Fibroblast of the conjunctiva (primary cell): Measurements from ENCODE around the gene WNT1.

ENCODE experiments used
- DNase-seq: peaks from one replicate; pipeline ENCODE4 v3.0.0-alpha.2; 2010; ENCODE audit warnings: low read depth

WNT1 gene

DNA sequence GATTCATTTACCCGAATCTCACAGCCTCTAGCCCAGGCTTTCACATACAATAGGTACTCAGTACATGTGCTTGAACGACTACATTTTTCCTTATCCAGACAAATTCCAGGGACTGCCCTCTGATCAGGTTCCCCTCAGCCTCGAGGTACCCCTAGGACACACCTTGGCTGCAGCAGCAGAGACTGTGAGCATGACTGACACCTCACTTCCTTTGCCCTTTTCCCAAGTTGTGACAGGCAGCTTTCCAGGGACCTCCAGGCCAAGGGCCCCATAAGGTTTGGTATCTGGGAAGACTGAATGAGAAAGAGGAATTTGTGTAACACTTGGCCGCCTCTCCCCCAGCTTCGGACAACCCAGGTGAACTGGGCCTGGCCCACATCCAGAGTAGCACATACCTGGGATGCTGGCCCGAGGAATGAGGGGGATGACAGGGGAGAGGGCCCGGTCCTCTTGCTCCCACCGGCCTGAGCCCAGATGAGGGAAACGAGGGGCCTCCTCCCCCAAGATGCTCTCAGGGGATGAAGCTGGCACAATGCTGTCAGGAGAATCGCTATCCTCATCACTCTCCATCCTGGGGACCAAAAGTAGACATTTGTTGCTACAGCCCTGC lies 50.6 kb downstream of the WNT1 start:
- no peak for DNase-seq

DNA sequence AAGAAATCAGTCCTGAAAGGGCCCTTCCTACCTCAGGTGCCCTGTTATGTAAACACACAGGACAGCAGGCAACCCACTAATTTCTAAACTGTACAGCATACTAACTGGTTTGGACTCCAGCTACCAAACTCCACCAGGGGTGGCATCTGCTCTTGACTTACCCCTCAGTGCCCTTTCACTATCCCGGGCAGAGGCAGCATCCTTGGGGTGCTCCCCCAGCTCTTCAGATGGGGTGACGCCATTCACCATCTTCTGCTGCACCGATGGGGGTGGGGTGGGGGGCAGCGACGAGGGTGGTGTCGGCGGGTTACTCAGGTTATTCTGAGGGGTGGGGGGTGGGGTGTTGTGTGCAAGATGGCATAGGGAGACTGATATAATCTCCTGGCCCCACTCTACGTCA lies 52.0 kb downstream of the WNT1 start:
- DNase-seq: no peak

DNA sequence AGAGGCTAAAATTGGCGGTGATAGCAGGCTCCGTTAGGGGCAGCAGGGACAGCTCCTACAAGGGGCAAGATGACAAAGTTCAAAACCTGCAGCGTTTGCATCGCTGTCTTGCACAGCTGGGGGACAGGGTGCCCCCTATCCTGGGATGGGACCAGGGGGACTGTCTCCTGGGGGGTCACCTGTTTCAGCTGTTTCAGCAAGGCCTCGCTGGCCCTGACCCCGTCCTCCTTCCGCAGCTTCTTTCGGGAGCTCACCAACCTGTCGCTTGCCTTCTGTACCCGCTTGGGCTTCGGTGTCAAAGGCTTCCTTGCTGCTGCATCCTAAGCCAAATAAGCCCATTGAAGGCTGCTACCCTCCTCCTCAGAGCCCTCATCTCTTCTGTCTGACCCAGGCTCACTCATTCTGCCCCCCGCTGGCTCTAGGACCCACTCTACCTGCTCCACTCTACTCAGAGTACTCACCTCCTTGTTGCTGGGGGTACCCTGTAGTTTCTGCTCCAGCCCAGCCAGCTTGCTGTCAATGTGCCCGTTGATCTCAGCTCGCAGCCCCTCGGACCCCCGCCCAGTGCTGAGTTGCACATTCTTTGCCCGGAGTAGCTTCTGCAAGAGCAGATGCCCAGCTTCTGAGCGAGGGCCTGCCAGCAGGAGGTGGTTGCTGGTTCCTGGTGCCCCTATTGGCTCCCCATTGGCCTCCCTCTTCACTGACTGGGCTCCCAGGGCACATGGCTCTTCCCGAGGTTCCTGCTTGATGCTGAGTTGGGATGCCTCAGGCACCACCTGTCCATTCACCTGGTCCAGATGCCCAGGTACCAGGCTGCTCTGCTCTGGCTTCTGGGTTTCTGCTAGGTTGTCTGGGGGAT lies 52.8 kb downstream of the WNT1 start:
- DNase-seq: no peak

DNA sequence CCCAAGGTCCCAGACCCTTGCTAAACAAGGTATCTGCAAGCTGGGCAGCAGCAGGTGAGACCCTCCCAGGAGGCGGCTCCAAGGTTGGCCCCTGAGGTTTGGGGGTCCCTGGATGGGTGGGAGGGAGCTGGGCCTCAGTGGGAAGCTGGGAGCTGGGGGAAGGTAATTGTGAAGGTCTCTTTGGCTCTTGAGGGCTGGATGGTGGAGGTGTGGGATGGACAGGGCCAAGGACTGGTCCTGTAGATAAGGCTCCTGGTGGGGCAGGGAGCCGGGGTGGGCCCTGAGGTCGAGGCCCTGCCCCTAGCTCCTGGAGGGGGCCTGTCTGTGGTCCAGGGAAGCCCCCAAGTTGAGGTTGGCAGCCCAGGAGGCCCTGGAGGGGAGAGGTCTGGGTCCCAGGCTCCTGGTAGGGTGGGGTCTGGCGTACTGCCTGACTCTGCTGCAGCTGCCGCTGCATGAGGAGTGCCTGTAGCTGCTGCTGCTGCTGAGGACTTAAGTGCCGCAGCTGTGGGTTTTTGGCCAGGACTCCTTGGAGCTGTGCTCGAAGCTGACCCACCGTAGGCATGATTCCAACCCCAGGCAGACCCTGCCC lies 53.5 kb downstream of the WNT1 start:
- no peak for DNase-seq
